ENCODE results near the gene ERP27. TPM values are rescaled to one million over a fixed set of nuclear protein-coding genes. Genes with fewer than 3 reads are reported as not detected.

The ERP27 gene
- total and polyA plus RNA-seq, 2 donors (not counting 3 experiments of a cell fraction or from before 2014, with no cell fraction given): 0.70 to 0.88 TPM

DNA sequence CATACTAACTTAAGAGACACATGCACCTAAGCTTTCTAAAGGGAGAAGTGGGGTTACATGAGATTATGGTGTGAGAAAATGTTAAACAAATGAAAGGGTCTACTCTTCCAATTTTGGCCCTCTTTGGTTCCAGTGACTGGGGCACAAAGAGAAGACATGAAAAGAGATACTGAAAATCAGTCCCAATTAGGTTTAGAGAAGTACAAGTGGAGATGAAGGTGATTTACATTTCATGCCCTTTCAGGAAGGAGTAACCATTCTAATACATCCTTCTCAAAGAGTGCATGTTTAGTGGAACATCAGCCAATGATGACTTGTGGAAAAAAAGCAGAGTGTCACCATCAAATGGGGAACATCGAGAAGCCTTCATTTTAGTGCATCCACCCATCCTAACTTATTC, 67.1 kb downstream of the ERP27 start:
- Histone ChIP-seq H3K4me1 (ENCODE audit: control insufficient read depth, extremely low read depth, insufficient read depth, low read length) (no peaks in the 10 kb centered on the region), H3K27ac (ENCODE audit: insufficient read depth, low read depth, low read length) (no peak overlapping the region), H3K9me1 (replicated peaks; ENCODE audit: control insufficient read depth, extremely low read depth, insufficient read depth, low read length) (no peaks in the 10 kb centered on the region), H3K9ac (replicated peaks; ENCODE audit: extremely low read depth, insufficient read depth, low read length) (no peak overlapping the region), H3K4me2 (ENCODE audit: insufficient read depth, low read length) (no peak overlapping the region), H3K27me3 (ENCODE audit: control insufficient read depth in 2 of 2, insufficient read depth in 2 of 2, low read length in 2 of 2) (no peaks in the 10 kb centered on the region), H4K20me1 (replicated peaks; ENCODE audit: control insufficient read depth, extremely low read depth, insufficient read depth, low read length) (no peaks in the 10 kb centered on the region), H2AFZ (ENCODE audit: low read depth, low read length) (no peak overlapping the region), H3K36me3 (ENCODE audit: control insufficient read depth in 2 of 2, extremely low read depth in 1 of 2, insufficient read depth in 2 of 2, low read length in 2 of 2) (no peaks in the 10 kb centered on the region), H3K4me3 (replicated peaks in 1 of 3; ENCODE audit: insufficient read depth in 1 of 3, low read depth in 1 of 3, low read length in 3 of 3) (no peak overlapping the region), H3K9me3 (replicated peaks; ENCODE audit: control insufficient read depth, insufficient read depth, low read length) (no peaks in the 10 kb centered on the region), H3K79me2 (ENCODE audit: control insufficient read depth, insufficient read depth, low read length) (no peaks in the 10 kb centered on the region)
- dilution Hi-C loops (cut with MboI; ENCODE audit: extremely low pct_ligation_motif_present, low sequenced_read_pairs): no loop called here
- DNase-seq (ENCODE audit: low read depth, low spot score): no peak
- TF ChIP-seq MYC (IDR thresholded peaks at IDR 0.05; ENCODE audit: low read depth, low read length): no peak
- TF ChIP-seq POLR2A (IDR thresholded peaks at IDR 0.05; ENCODE audit: low read depth, low read length): no peak
- TF ChIP-seq, protein P1, sequence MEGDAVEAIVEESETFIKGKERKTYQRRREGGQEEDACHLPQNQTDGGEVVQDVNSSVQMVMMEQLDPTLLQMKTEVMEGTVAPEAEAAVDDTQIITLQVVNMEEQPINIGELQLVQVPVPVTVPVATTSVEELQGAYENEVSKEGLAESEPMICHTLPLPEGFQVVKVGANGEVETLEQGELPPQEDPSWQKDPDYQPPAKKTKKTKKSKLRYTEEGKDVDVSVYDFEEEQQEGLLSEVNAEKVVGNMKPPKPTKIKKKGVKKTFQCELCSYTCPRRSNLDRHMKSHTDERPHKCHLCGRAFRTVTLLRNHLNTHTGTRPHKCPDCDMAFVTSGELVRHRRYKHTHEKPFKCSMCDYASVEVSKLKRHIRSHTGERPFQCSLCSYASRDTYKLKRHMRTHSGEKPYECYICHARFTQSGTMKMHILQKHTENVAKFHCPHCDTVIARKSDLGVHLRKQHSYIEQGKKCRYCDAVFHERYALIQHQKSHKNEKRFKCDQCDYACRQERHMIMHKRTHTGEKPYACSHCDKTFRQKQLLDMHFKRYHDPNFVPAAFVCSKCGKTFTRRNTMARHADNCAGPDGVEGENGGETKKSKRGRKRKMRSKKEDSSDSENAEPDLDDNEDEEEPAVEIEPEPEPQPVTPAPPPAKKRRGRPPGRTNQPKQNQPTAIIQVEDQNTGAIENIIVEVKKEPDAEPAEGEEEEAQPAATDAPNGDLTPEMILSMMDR (IDR thresholded peaks at IDR 0.05; ENCODE audit: extremely low read depth in 1 of 2, insufficient read depth in 1 of 2, low read depth in 1 of 2, low read length in 2 of 2): no peak
- TF ChIP-seq FOS (IDR thresholded peaks at IDR 0.05; ENCODE audit: borderline replicate concordance, insufficient read depth, low read length): no peak
- TF ChIP-seq EZH2 (IDR thresholded peaks at IDR 0.05; ENCODE audit: borderline replicate concordance, low read depth, low read length, severe bottlenecking): no peak
- no peak for TF ChIP-seq JUN (IDR thresholded peaks at IDR 0.05; ENCODE audit: borderline replicate concordance, insufficient read depth, insufficient read length, low read depth)
- TF ChIP-seq, protein P2, sequence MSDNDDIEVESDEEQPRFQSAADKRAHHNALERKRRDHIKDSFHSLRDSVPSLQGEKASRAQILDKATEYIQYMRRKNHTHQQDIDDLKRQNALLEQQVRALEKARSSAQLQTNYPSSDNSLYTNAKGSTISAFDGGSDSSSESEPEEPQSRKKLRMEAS (IDR thresholded peaks at IDR 0.05; ENCODE audit: insufficient read depth, insufficient read length): no peak
- TF ChIP-seq GATA2 (IDR thresholded peaks at IDR 0.05; ENCODE audit: insufficient read depth, insufficient read length, low read depth, low read length): no peak
- no peak for TF ChIP-seq POLR2AphosphoS5 (IDR thresholded peaks at IDR 0.05; ENCODE audit: insufficient read depth, low read depth, low read length)
- ChIA-PET CTCF (no interaction called here), POLR2A (no interaction called here)
- intact Hi-C loops (cut with micrococcal nuclease): no loop called here
- FAIRE-seq: no peak
- BruUV-seq (replicated peaks): no TSS peak
